Activated gamma-delta T cell (primary cell): Measurements from ENCODE around the gene AQP11.
"Not testable (repeated sequence)": the region's sequence is repeated elsewhere in the genome, so short reads cannot be mapped to it uniquely, and the experiment has no call there.

Experiments
- DNase-seq: peaks from one replicate; lab custom pipeline; 2025; lab: John Stamatoyannopoulos, UW
- total RNA-seq, 2 donors: gene quantifications; one replicate each; lab custom pipeline; 2026; lab: John Stamatoyannopoulos, UW

The AQP11 gene
- total RNA-seq, result 0.31 to 0.35 reads per million in 2 donors

GRCh38 chr11:77589521-77590193 is at the start of gene AQP11:
Gene AQP11 (plus strand): TSS chr11:77589953. CDS start chr11:77589993, 40 bp downstream.
- peak; percentile 27 for DNase-seq

GRCh38 chr11:77542296-77542695 is 47.5 kb upstream of the AQP11 start:
- no peak for DNase-seq

- no peak for DNase-seq
These were observed 42.5 kb upstream of the AQP11 start for GRCh38 chr11:77547047-77547836.

GRCh38 chr11:77547863-77548551 is 41.7 kb upstream of the AQP11 start:
- no peak for DNase-seq

GRCh38 chr11:77548552-77549445 is 41.0 kb upstream of the AQP11 start:
- no peak for DNase-seq

- not testable (repeated sequence) for DNase-seq
These were observed 38.3 kb upstream of the AQP11 start for GRCh38 chr11:77551426-77551825.

- no peak for DNase-seq
These were observed 32.2 kb upstream of the AQP11 start for GRCh38 chr11:77557553-77557952.

GRCh38 chr11:77558380-77558779 is 31.4 kb upstream of the AQP11 start:
- no peak for DNase-seq

- DNase-seq, result no peak
These were observed 29.9 kb upstream of the AQP11 start for GRCh38 chr11:77559686-77560401.

- DNase-seq, result no peak
These were observed 29.1 kb upstream of the AQP11 start for GRCh38 chr11:77560605-77561004.

- DNase-seq, result no peak
These were observed 28.5 kb upstream of the AQP11 start for GRCh38 chr11:77561257-77561656.

- DNase-seq, result no peak
These were observed 21.4 kb upstream of the AQP11 start for GRCh38 chr11:77568306-77568705.

- DNase-seq, result no peak
These were observed 20.7 kb upstream of the AQP11 start for GRCh38 chr11:77568916-77569675.

GRCh38 chr11:77569676-77570070 is 20.1 kb upstream of the AQP11 start:
- DNase-seq, result no peak

GRCh38 chr11:77570896-77571295 is 18.9 kb upstream of the AQP11 start:
- DNase-seq, result not testable (repeated sequence)

- DNase-seq, result not testable (repeated sequence)
These were observed 14.3 kb upstream of the AQP11 start for GRCh38 chr11:77575428-77575827.

- DNase-seq, result no peak
These were observed 8.9 kb upstream of the AQP11 start for GRCh38 chr11:77580712-77581337.

GRCh38 chr11:77589181-77589520 is 602 bp upstream of the AQP11 start:
- DNase-seq, result no peak

- DNase-seq, result no peak
These were observed 535 bp downstream of the AQP11 start for GRCh38 chr11:77590194-77590782.
